HepG2 (cell line): ENCODE measurements around the gene NUP153. TPM values are rescaled to one million over a fixed set of nuclear protein-coding genes. Genes with fewer than 3 reads are reported as not detected.
A peak's percentile ranks its signal among the peaks of the same experiment; 100 is the strongest.

Experiments used
- CEBPB ChIP-seq: IDR thresholded peaks from 2 replicates; pipeline ENCODE4 v1.6.1; 2011; ENCODE audit warnings: low read depth, low read length, improper control_type of control experiment, borderline replicate concordance
- CSRNP1 ChIP-seq: sonication (generic); formaldehyde crosslinking; IDR thresholded peaks from 2 replicates; pipeline ENCODE4 v1.8.1; 2023; ENCODE audit warnings: mild to moderate bottlenecking, missing genetic modification reagents
- FOXA3 ChIP-seq: IDR thresholded peaks from 2 replicates; pipeline ENCODE4 v1.6.1; 2016; ENCODE audit warnings: missing genetic modification reagents, missing compliant biosample characterization
- FOXK1 ChIP-seq: sonication (generic); formaldehyde crosslinking; IDR thresholded peaks from 2 replicates; pipeline ENCODE4 v1.4.0; 2020; ENCODE audit warnings: low read depth, missing genetic modification reagents, borderline replicate concordance
- HHEX ChIP-seq: IDR thresholded peaks from 2 replicates; pipeline ENCODE4 v1.6.1; 2016; ENCODE audit warnings: control low read depth
- ISX ChIP-seq: sonication (generic); formaldehyde crosslinking; conservative IDR thresholded peaks from 2 replicates; pipeline ENCODE4 v1.5.0; 2020; ENCODE audit warnings: missing genetic modification reagents
- KDM4B ChIP-seq: sonication (generic); formaldehyde crosslinking; IDR thresholded peaks from 2 replicates; pipeline ENCODE4 v1.4.0; 2020; ENCODE audit warnings: missing genetic modification reagents
- MBD4 ChIP-seq: IDR thresholded peaks from 2 replicates; pipeline ENCODE4 v1.6.1; 2012; ENCODE audit warnings: low read length, inconsistent platforms, borderline replicate concordance
- MTA3 ChIP-seq: sonication (generic); formaldehyde crosslinking; IDR thresholded peaks from 2 replicates; pipeline ENCODE4 v1.4.0; 2020; ENCODE audit warnings: missing genetic modification reagents
- MYNN ChIP-seq: sonication (generic); formaldehyde crosslinking; IDR thresholded peaks from 2 replicates; pipeline ENCODE4 v1.4.0; 2020; ENCODE audit warnings: mild to moderate bottlenecking, low read depth, missing genetic modification reagents
- NFIC ChIP-seq: IDR thresholded peaks from 2 replicates; pipeline ENCODE4 v1.6.1; 2012; ENCODE audit warnings: mild to moderate bottlenecking, low read length, inconsistent platforms
- NR2F1 ChIP-seq, 2 experiments: fragments of 450-650 bp in 1 of 2; formaldehyde crosslinking in 1 of 2; IDR thresholded peaks; 2 replicates each; pipeline versions ENCODE4 v1.5.0 to v1.6.1; 2016 to 2020; ENCODE audit warnings: mild to moderate bottlenecking in 1 of 2, missing compliant biosample characterization in 1 of 2, missing genetic modification reagents in 1 of 2, moderate library complexity in 1 of 2
- PITX1 ChIP-seq: sonication (generic); formaldehyde crosslinking; IDR thresholded peaks from 2 replicates; pipeline ENCODE4 v1.5.1; 2020; ENCODE audit warnings: mild to moderate bottlenecking, missing genetic modification reagents
- PREB ChIP-seq: sonication (generic); formaldehyde crosslinking; IDR thresholded peaks from 2 replicates; pipeline ENCODE4 v1.4.0; 2020; ENCODE audit warnings: missing genetic modification reagents
- REXO4 ChIP-seq: sonication (generic); formaldehyde crosslinking; IDR thresholded peaks from 2 replicates; pipeline ENCODE4 v1.8.0; 2022; ENCODE audit warnings: missing genetic modification reagents, mild to moderate bottlenecking, borderline replicate concordance
- ZNF329 ChIP-seq: sonication (generic); formaldehyde crosslinking; IDR thresholded peaks from 2 replicates; pipeline ENCODE4 v1.9.0; 2021; ENCODE audit warnings: low read depth, mild to moderate bottlenecking, missing genetic modification reagents
- ZNF800 ChIP-seq: sonication (generic); formaldehyde crosslinking; IDR thresholded peaks from 2 replicates; pipeline ENCODE4 v1.4.0; 2020; ENCODE audit warnings: missing genetic modification reagents
- ZNF841 ChIP-seq: sonication (generic); formaldehyde crosslinking; IDR thresholded peaks from 2 replicates; pipeline ENCODE4 v1.8.1; 2023; ENCODE audit warnings: missing genetic modification reagents, borderline replicate concordance
- ZSCAN25 ChIP-seq: sonication (generic); formaldehyde crosslinking; IDR thresholded peaks from 2 replicates; pipeline ENCODE4 v1.8.0; 2022; ENCODE audit warnings: mild to moderate bottlenecking, missing genetic modification reagents
- polyA plus RNA-seq, 8 experiments: library from polyadenylated mRNA; depleted of rRNA in 3 of 8; stranded (reverse) in 7 of 8; unstranded in 1 of 8; fragments of >200 nt; fragmentation: Illumina TruSeq in 4 of 8; extraction: Trizol in 4 of 8; gene quantifications; 2 replicates each; pipeline versions ENCODE4 v1.2.1 to v1.2.3, GENCODE V29; 2011 to 2016; ENCODE audit warnings: low read depth in 4 of 8, missing spikeins in 1 of 8, mixed read lengths in 1 of 8; ENCODE audit not compliant: insufficient read depth in 1 of 8
- total RNA-seq, 5 experiments: library from RNA; depleted of rRNA; stranded (reverse); fragments of >200 nt; fragmentation: Illumina TruSeq; extraction: Trizol; gene quantifications; 2 replicates each; pipeline ENCODE4 v1.2.3, GENCODE V29; 2016; ENCODE audit warnings: low read depth in 1 of 5

The NUP153 gene
- total and polyA plus RNA-seq, 2 of the 13 experiments (the other 11 are each of a cell fraction or from before 2014, with no cell fraction given): 29.8 to 55.2 TPM

GRCh38 chr6:17630511-17631073 is 76.1 kb downstream of the NUP153 start (continued):
- TF ChIP-seq CSRNP1 (CRISPR knock-in tag) (no peak), PITX1 (no peak), PREB (CRISPR knock-in tag) (no peak), ZNF841 (CRISPR knock-in tag) (no peak), REXO4 (CRISPR knock-in tag) (no peak), MTA3 (CRISPR knock-in tag) (no peak), MBD4 (no peak), NR2F1 (CRISPR knock-in tag; IDR thresholded peaks at IDR 0.05) (no peak), ZNF329 (no peak), CEBPB (peak; percentile 80), FOXK1 (CRISPR knock-in tag) (0 out of 2 replicates have a peak, but pooled peaks have one; percentile 43), ZSCAN25 (CRISPR knock-in tag) (peak; percentile 94), ZNF800 (CRISPR knock-in tag) (no peak), FOXA3 (CRISPR knock-in tag) (peak; percentile 40; the same call in 1 of the 2 replicates), HHEX (CRISPR knock-in tag) (no peak), ISX (no peak), NFIC (no peak), KDM4B (CRISPR knock-in tag) (no peak), MYNN (no peak)
